ENCODE measurements around the gene DLL4. TPM values are rescaled to one million over a fixed set of nuclear protein-coding genes. Genes with fewer than 3 reads are reported as not detected.
A peak's percentile ranks its signal among the peaks of the same experiment; 100 is the strongest.

The DLL4 gene
- total RNA-seq, 2 donors from 2014 or later = 0.20 to 0.64 TPM

- H3K9ac ChIP-seq (ENCODE audit: extremely low read depth, low read length, poor library complexity, severe bottlenecking) = no peak overlapping the region
- no peaks in the 10 kb centered on the region for H3K9me3 Mint-ChIP-seq
- TF ChIP-seq CTCF (conservative IDR thresholded peaks at IDR 0.05) = no peak
- H3K27ac ChIP-seq (ENCODE audit: low read depth, low read length) = no peak overlapping the region
- H3K4me3 ChIP-seq (ENCODE audit: low read length) = no peak overlapping the region
- DNase-seq = no peak
- peak overlapping the region; percentile 48 for H3K27ac Mint-ChIP-seq
- no peaks in the 10 kb centered on the region for H3K4me1 ChIP-seq (ENCODE audit: control insufficient read depth, insufficient read depth, low read length)
- no peaks in the 10 kb centered on the region for H3K27me3 Mint-ChIP-seq (ENCODE audit: insufficient read depth)
- no peaks in the 10 kb centered on the region for H3K27me3 ChIP-seq (ENCODE audit: control insufficient read depth, insufficient read depth, low read length, poor library complexity, severe bottlenecking)
- no peaks in the 10 kb centered on the region for H3K4me1 Mint-ChIP-seq
- no peak overlapping the region for H3K4me3 Mint-ChIP-seq
- H3K9me3 ChIP-seq (ENCODE audit: control insufficient read depth, low read length) = no peaks in the 10 kb centered on the region
- WGBS, 2 experiments (ENCODE audit: insufficient coverage in 1 of 2, insufficient read length in 1 of 2) = 95 to 100% methylated on average over 4 to 7 of the region's 7 CpGs
- H3K36me3 ChIP-seq (ENCODE audit: control insufficient read depth, insufficient read depth, low read length) = peaks cover 50% of the 10 kb centered on the region
- peaks cover 40% of the 10 kb centered on the region for H3K36me3 Mint-ChIP-seq (ENCODE audit: low read depth)
Observed at GRCh38 chr15:40904552-40905201, 24.5 kb upstream of the DLL4 start.

GRCh38 chr15:40906091-40906990 lies 22.8 kb upstream of the DLL4 start:
- Mint-ChIP-seq H3K4me3 (peak overlapping the region; percentile 45), H3K4me1 (peaks cover 7% of the 10 kb centered on the region), H3K9me3 (no peaks in the 10 kb centered on the region), H3K27ac (no peak overlapping the region), H3K36me3 (ENCODE audit: low read depth) (peaks cover 25% of the 10 kb centered on the region), H3K27me3 (ENCODE audit: insufficient read depth) (no peaks in the 10 kb centered on the region)
- Histone ChIP-seq H3K27me3 (ENCODE audit: control insufficient read depth, insufficient read depth, low read length, poor library complexity, severe bottlenecking) (no peaks in the 10 kb centered on the region), H3K36me3 (ENCODE audit: control insufficient read depth, insufficient read depth, low read length) (peaks cover 35% of the 10 kb centered on the region), H3K4me3 (ENCODE audit: low read length) (peak overlapping the region; percentile 66), H3K4me1 (ENCODE audit: control insufficient read depth, insufficient read depth, low read length) (peaks cover 5% of the 10 kb centered on the region), H3K27ac (ENCODE audit: low read depth, low read length) (peak overlapping the region; percentile 19), H3K9me3 (ENCODE audit: control insufficient read depth, low read length) (no peaks in the 10 kb centered on the region), H3K9ac (ENCODE audit: extremely low read depth, low read length, poor library complexity, severe bottlenecking) (no peak overlapping the region)
- DNase-seq = peak; percentile 97
- peak; percentile 95 for TF ChIP-seq CTCF (conservative IDR thresholded peaks at IDR 0.05)
- 20 to 36% methylated on average over 13 to 36 of the region's 36 CpGs for WGBS, 2 experiments (ENCODE audit: insufficient coverage in 1 of 2, insufficient read length in 1 of 2)

- H3K4me3 ChIP-seq (ENCODE audit: low read length) = peak overlapping the region; percentile 66
- peak overlapping the region; percentile 45 for H3K4me3 Mint-ChIP-seq
Observed at GRCh38 chr15:40906991-40907802, 21.9 kb upstream of the DLL4 start.

More at GRCh38 chr15:40906991-40907802, 21.9 kb upstream of the DLL4 start:
- H3K9me3 Mint-ChIP-seq = no peaks in the 10 kb centered on the region
- 79 to 89% methylated on average over 3 to 20 of the region's 22 CpGs for WGBS, 2 experiments (ENCODE audit: insufficient coverage in 1 of 2, insufficient read length in 1 of 2)
- DNase-seq = peak; percentile 61
- no peaks in the 10 kb centered on the region for H3K27me3 Mint-ChIP-seq (ENCODE audit: insufficient read depth)
- H3K4me1 ChIP-seq (ENCODE audit: control insufficient read depth, insufficient read depth, low read length) = peaks cover 5% of the 10 kb centered on the region
- peaks cover 25% of the 10 kb centered on the region for H3K36me3 Mint-ChIP-seq (ENCODE audit: low read depth)
- no peaks in the 10 kb centered on the region for H3K27me3 ChIP-seq (ENCODE audit: control insufficient read depth, insufficient read depth, low read length, poor library complexity, severe bottlenecking)
- H3K27ac ChIP-seq (ENCODE audit: low read depth, low read length) = no peak overlapping the region
- H3K9me3 ChIP-seq (ENCODE audit: control insufficient read depth, low read length) = no peaks in the 10 kb centered on the region
- H3K9ac ChIP-seq (ENCODE audit: extremely low read depth, low read length, poor library complexity, severe bottlenecking) = no peak overlapping the region
- no peak overlapping the region for H3K27ac Mint-ChIP-seq
- H3K36me3 ChIP-seq (ENCODE audit: control insufficient read depth, insufficient read depth, low read length) = peaks cover 30% of the 10 kb centered on the region
- peaks cover 9% of the 10 kb centered on the region for H3K4me1 Mint-ChIP-seq
- TF ChIP-seq CTCF (conservative IDR thresholded peaks at IDR 0.05) = no peak
